Gastroesophageal sphincter (tissue), 3 donors: Measurements from ENCODE around the gene GK.
"Not testable (repeated sequence)": the region's sequence is repeated elsewhere in the genome, so short reads cannot be mapped to it uniquely, and the experiment has no call there.

Experiments
- EP300 ChIP-seq: sonication (generic); formaldehyde crosslinking; IDR thresholded peaks from one replicate; pipeline ENCODE4 v1.6.1; 2017; ENCODE audit warnings: antibody characterized with exemption, mild to moderate bottlenecking
- POLR2A ChIP-seq, 2 donors: fragments of 450-650 bp; IDR thresholded peaks; one replicate each; pipeline ENCODE4 v1.6.1; 2017; ENCODE audit warnings: antibody characterized with exemption in 2 of 2, mild to moderate bottlenecking in 2 of 2, moderate library complexity in 1 of 2
- POLR2AphosphoS5 ChIP-seq: sonication (generic); formaldehyde crosslinking; IDR thresholded peaks from one replicate; pipeline ENCODE4 v1.6.1; 2017; ENCODE audit warnings: antibody characterized with exemption
- TF ChIP-seq, protein P1 (sequence below), 4 experiments: fragments of 200-600 bp in 2 of 4; fragments of 450-650 bp in 2 of 4; sonication (generic) in 1 of 4; IDR thresholded peaks; one replicate each; pipeline ENCODE4 v1.5.1; 2017 to 2019; ENCODE audit warnings: antibody characterized with exemption in 4 of 4, mild to moderate bottlenecking in 2 of 4, moderate library complexity in 2 of 4

DNA sequence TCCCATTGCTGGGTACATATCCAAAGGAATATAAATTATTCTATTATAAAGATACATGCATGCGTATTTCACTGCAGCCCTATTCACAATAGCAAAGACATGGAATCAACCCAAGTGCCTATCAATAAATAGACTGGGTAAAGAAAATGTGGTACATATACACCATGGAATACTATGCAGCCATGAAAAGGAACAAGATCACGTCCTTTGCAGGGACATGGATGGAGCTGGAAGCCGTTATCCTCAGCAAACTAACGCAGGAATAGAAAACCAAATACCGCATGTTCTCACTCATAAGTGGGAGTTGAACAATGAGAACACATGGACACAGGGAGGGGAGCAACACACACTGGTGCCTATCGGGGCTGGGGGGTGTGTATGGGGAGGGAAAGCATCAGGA is 19.2 kb upstream of the GK start:
- not testable (repeated sequence) for TF ChIP-seq EP300; POLR2A (IDR thresholded peaks at IDR 0.05); POLR2AphosphoS5
- TF ChIP-seq, protein P1, sequence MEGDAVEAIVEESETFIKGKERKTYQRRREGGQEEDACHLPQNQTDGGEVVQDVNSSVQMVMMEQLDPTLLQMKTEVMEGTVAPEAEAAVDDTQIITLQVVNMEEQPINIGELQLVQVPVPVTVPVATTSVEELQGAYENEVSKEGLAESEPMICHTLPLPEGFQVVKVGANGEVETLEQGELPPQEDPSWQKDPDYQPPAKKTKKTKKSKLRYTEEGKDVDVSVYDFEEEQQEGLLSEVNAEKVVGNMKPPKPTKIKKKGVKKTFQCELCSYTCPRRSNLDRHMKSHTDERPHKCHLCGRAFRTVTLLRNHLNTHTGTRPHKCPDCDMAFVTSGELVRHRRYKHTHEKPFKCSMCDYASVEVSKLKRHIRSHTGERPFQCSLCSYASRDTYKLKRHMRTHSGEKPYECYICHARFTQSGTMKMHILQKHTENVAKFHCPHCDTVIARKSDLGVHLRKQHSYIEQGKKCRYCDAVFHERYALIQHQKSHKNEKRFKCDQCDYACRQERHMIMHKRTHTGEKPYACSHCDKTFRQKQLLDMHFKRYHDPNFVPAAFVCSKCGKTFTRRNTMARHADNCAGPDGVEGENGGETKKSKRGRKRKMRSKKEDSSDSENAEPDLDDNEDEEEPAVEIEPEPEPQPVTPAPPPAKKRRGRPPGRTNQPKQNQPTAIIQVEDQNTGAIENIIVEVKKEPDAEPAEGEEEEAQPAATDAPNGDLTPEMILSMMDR (IDR thresholded peaks at IDR 0.05): not testable (repeated sequence)
